Head of caudate nucleus (tissue), 42 donors: ENCODE data around the gene ACVR1B.
"Not testable (repeated sequence)": the region's sequence is repeated elsewhere in the genome, so short reads cannot be mapped to it uniquely, and the experiment has no call there.

ENCODE experiments used
- DNase-seq, 42 donors: peaks; one replicate each; pipeline versions ENCODE4 v3.0.0 to v3.0.0-alpha.2; 2020 to 2021; ENCODE audit warnings: mixed read lengths in 7 of 42
- intact Hi-C: fragments of 100-400 bp; cut with DNase I; formaldehyde crosslinking; loops from one replicate; pipeline ENCODE4 v1.15.0; 2022

Gene ACVR1B

DNA sequence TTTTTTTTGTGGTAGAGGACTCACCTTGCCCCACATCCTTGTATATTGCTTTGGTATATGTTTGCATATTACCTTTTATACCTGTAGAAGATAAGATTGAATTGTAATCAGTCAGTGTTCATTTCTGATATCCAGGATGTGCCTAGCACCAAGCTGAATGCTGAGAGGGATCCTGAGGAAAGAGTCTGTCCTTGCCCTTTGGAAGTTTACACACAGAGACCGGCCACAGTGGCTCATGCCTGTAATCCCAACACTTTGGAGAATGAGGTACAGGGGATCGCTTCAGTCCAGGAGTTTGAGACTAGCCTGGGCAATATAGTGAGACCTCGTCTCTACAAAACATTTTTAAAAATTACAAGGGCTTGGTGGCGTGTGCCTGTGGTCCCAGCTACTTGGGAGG lies 8.4 kb downstream of the ACVR1B start:
- intact Hi-C loops: no loop called here

DNA sequence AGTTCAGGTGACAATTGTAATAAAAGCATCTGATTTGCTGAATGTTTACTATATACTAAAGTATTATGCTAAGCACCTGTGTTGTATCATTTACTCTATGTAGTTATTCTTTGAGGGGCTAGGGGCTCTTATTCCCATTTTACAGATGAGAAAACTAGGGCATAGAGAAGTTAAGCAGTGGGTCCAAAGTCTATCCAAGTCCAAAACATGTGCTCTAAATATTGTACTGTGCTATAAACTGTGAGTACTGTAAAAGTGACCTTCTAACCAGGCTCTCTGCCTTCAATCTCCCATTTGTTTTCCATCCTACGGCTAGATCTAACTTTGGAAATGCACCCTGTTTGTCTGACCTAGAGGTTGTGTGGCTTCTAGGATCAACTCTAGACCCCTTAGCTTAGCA lies 9.0 kb downstream of the ACVR1B start:
- no peak for DNase-seq
- intact Hi-C loops: no loop called here

More for the DNA sequence above, 8.4 kb downstream of the ACVR1B start:
- no peak for DNase-seq

DNA sequence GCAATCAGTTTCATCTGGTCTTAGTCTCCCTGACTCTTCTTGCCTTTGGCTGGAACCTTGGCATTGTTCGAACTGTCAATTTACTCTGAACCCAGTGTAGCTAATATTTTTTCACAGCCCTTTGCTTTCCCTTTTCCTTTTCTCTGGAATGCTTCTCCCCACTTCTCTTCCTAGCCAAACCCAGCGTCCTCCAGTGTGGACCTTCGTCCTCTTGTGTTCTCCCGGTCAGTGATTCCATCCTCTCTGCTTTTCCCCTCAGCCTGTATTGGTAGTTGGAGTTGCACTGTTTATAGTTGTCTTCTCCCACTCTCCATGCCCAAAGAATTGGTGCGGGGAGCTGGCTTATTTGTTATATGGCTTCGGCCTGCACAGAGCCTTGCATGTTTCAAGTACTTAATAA lies 9.4 kb downstream of the ACVR1B start:
- intact Hi-C loops: no loop called here
- DNase-seq: no peak

DNA sequence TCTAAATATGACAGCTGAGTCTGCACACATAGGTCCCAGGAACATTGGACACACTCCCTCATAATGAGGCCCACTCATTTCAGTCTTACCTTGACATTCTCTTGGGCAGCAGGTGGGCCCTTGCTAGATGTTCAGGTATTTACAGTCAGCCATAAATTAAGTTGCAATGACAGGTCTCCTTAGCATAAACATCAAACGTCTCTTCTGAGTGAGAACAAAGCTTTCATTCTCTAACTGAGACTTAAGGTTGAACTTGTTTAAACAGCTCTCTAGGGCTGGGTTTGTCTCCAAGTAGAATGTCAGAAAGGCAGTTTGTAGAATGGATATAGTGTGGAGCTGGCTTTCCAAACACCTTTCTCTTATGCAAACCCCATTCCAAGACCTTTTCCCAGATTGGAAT lies 10.3 kb downstream of the ACVR1B start:
- intact Hi-C loops: no loop called here
- no peak for DNase-seq

DNA sequence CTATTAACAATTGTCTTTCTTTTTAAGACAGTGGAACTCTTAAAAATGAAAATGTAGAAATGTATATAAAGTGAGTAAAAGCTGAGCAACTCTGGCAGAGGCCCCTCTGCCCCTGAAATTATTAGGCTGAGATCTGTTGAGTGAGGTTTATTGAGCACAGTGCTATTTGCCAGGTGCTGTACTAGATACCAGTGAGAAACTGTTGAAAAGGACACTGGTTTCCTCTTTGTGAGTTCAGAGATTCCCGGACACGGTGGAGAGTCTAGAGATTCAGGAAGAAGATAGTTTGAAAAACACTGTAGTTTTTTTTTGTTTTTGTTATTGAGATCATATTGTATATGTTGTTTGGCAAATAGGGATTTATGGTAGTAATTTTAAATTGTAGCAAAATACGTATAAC lies 11.2 kb downstream of the ACVR1B start:
- no peak for DNase-seq
- intact Hi-C loops: no loop called here

DNA sequence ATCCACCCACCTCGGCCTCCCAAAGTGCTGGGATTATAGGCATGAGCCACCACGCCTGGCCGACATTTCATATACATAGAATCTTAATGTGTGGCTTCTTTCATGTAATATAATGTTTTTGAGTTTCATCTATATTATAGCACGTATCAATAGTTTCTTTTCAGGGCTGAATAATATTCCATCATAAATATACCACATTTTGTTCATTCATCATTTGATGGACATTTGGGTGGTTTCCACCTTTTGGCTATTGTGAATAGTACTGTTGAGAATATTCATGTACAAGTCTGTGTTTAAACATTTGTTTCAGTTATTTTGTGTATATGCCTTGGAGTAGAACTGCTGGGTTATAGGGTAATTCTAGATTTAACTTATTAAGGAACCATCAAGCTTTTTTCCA lies 12.0 kb downstream of the ACVR1B start:
- no peak for DNase-seq
- intact Hi-C loops: no loop called here

DNA sequence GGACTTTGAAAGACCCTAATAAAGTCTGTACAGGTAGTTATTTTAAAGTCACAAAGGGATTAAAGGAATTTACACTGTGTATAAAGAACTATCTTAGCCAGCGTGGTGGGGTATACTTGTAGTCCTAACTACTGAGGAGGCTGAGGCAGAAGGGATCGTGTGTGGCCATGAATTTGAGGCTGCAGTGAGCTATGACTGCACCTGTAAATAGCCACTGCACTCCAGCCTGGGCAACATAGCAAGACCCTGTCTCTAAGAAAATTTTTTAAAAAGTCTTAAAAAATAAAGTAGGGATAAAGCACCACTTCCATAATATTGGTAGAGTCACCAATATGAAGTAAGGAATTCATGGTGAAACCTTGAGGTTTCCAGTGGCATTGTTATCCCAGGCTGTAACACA lies 18.1 kb downstream of the ACVR1B start:
- intact Hi-C loops: no loop called here
- no peak for DNase-seq

DNA sequence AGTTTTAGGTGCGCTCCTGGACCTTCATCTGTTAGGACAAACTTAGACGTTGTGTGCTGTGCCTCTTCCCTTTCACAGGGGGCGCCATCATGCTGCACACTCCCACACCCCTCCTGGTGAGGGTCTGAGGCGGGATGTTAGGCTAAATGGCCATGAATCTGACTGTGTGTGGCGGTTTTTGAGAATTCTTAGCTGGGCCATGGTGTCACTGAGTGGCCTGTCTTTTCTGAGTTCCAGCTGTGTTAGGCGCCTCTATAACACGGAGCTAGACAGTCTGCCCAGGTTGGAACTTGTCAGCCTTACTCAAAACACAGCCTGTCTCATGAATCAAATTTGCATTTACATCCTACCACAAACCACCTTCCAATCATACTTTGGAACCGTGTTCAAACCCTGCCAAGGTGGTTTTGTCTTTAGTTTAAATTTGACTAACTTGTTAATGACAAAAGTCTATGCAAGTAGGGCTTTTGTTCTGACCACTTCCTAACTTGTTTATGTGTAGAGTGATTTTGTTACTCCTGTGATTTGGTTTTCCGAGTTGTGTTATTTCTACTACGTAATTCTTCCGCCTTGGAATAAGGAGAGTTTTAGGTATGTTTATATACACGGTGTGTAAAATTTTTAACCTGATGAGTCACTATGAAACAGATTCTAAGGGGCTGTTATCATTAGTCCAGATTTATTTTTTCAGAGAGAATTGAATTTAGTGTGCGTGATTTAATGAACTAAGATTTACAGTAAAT lies 19.6 kb downstream of the ACVR1B start:
- intact Hi-C loops: no loop called here
- DNase-seq: no peak

DNA sequence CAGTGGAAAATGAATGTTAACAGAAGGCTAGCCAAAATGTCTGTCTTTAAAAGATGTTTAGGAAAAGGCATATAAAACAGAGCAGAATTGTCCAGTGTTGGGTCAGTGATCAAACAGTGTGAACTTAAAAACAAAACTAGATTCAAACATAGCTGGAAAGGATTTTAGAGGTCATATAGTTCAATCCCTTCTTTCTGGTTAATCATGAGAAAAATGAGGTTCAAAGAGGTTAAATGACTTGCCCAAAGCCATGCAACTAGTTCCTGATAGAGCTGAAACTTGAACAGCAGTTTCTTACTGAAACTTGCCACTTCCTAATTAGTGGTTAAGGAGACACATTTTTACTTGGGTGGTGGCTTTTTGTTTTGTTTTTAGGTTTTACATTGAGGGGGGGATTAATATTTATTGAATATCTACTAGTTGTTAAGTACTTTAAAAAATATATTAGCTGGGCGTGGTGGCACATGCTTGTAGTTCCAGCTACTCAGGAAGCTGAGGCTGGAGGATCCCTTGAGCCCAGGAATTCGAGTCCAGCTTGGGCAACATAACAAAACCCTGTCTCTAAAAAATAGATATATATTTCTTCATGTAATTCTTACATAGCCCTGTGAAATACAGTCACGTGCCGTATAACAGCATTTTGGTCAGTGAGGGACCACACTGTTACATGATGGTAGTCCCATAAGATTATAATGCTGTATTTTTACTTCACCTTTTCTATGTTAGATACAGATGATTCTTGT lies 20.4 kb downstream of the ACVR1B start:
- intact Hi-C loops: no loop called here
- no peak for DNase-seq

DNA sequence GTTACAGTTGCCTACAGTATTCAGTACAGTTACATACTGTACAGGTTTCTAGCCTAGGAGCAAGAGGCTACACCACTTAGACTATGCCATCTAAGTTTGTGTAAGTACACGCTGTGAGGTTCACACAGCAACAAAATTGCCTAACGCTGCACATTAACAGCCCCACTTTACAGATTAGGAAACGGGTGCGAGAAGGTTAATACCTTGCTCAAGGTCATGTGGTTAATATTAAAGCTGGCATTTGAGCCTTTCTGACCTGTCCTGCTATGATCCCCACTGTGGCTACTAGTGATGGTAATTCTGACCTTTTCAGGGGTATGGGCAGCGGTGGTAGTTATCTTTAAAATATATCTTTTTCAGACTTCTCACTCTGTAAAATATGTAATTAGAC lies 20.9 kb downstream of the ACVR1B start:
- intact Hi-C loops: no loop called here
- no peak for DNase-seq

DNA sequence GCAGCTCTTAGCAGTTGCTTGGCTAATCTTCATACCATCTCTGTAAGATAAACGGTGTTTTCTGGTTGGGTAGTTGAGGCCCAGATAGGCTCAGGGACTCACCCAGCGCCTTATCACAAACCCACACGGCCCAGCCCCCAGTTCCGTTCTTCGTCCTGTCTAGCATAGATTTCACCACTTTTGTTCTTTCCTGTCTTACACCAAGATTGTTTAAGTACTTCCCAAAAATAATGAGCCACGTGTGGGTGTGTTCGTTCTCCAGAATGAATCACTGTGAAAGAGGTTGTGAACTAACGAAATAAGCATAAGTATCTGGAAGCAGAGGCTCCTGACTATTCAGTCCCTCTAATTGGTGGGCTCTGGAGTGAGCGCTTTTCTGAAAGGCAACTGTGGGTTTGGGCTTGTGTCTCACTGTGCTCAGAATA lies 21.4 kb downstream of the ACVR1B start:
- intact Hi-C loops: no loop called here
- peak; percentile 26 to 84 (median 60) for DNase-seq

DNA sequence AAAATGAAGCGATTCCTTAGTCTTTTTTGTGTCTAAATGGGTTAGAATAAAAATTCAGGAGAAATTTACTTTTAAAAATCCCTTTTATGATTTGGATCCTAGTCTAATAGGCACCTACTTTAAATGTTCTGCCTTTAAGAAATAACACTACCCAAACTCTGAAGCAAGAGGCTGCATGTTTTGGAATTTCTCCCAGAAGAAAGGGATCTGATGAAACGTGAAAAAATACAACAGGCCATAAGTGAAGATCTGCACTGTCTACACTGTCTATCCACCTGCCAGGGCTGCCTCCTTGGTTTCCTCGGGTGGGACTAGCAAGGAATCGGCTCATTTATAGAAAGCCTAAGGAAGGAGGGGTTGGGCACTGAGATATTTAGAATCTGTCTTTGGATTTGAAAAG lies 22.1 kb downstream of the ACVR1B start:
- DNase-seq: no peak
- intact Hi-C loops: no loop called here

DNA sequence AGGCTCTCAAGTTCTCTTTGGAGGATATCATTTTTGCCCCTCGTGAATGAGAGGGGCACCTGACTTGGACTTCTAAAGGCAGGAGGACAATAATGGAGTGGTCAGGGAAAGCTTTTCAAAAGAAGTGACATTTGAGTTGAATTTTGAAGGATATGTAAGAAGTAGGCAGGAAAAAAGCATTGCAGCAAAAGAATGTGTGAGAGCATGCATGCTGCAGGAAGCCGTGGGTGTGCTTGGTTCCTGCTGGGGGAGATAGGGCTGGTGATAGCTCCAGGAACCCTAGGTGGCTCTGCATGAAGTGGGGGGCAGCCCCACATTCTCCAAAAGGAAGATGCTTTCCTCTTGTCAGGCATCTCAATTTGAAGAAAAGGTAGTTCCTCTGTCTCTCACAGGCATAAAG lies 23.1 kb downstream of the ACVR1B start:
- DNase-seq: peak in 12 of 42 donors; percentile 27 to 69 (median 45)
- intact Hi-C loops: no loop called here

DNA sequence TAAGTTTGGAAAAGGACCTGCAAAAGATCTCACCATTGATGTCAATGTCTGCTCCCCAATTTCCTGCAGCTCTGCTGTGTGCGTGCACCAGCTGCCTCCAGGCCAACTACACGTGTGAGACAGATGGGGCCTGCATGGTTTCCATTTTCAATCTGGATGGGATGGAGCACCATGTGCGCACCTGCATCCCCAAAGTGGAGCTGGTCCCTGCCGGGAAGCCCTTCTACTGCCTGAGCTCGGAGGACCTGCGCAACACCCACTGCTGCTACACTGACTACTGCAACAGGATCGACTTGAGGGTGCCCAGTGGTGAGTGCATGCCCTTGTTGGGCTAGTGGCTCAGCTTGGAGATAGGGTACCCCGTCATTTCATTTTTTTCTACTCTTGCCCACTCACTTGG lies 23.7 kb downstream of the ACVR1B start:
- intact Hi-C loops: no loop called here
- no peak for DNase-seq

DNA sequence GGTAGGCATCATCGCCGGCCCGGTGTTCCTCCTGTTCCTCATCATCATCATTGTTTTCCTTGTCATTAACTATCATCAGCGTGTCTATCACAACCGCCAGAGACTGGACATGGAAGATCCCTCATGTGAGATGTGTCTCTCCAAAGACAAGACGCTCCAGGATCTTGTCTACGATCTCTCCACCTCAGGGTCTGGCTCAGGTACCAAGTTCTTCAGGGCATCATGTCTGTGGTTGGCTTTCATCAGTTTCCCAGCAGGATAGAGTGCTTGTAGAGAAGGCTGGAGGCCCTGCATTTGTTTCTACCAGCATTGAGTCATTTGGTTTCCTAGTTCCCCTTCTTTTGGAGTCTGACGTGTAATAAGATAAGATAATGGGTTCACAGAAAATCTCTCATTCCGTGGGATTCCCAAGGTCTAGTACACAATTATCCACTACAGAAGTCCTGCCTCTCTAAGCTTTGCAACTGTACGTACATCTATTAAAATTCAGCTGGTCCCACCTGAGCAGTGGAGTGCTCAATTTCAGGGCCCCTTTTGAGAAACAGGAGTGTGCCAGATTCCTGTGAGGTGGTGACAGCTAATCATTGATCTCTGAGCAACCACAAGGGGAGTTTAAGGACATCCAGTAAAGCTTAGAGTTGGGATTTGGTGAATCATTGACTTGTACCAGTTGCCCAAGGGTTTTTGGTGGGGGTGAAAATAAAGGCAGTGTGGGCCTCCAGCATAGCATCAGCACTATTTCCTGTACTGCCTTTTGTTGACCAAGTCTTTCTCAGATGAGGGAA lies 25.1 kb downstream of the ACVR1B start:
- intact Hi-C loops: no loop called here
- no peak for DNase-seq

DNA sequence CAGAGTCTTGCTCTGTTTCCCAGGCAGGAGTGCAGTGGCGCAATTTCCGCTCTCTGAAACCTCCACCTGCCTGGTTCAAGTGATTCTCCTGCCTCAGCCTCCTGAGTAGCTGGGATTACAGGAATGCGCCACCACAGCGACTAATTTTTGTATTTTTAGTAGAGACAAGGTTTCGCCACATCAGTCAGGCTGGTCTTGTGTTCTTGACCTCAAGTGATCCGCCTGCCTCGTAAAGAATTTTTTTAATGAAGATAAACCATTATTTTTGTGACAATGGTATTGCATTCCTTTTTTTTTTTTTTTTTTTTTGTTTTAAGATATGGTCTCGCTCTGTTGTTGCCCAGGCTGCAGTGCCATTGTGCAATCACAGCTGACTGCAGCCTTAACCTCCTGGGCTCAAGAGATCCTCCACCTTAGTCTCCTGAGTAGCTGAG lies 25.8 kb downstream of the ACVR1B start:
- no peak for DNase-seq
- intact Hi-C loops: no loop called here

DNA sequence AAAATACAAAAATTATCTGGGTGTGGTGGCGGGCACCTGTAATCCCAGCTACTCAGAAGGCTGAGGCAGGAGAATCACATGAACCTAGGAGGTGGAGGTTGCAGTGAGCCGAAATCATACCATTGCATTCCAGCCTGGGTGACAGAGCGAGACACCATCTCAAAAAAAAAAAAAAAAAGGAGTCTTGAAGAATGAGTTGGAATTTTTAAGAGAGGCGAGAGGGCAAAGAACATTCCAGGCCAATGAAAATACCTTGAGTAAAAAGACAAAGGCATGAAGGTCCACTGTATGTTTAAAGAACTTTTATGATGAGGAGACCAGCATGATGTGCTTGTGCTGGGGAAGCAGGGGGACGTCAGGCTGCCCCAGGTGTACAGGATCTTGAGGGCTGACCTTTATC lies 27.8 kb downstream of the ACVR1B start:
- DNase-seq, intact Hi-C loops: not testable (repeated sequence)

DNA sequence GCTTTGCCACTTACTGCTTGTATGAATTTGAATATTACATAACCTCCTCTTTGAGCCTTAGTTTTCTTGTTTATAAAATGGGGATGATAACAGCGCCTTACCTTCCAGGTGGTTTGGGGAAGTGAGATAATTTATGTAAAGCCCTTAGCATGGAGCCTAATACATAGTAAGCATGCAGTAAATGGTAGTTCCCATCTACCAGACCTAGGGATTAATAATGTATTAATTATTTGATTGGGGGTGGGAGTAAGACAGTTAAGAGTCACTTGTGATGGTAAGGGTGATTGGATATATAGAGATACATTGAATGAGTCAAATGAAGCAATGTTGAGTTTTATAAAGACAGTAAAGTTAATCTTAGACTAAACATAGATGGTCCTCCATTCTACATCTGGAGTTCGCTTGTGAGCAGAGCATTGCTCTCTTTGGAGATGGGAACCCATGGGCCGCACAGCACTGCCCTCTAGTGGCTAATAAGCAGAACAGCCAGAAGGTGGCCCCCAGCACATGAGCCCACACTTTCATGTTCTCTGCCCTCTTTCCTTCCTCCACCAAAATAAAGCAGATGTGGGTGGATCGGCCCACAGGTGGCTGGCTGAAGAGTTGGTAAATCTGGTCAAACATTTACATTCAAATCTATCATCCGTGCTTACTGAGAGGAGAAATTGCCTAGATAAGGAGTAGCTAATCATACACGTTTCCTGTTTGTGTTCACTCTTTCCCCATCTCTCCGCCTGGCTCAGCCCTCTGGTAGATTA lies 28.7 kb downstream of the ACVR1B start:
- intact Hi-C loops: loop anchor here (10.0 kb wide), 1 partner anchor 85 kb away; no protein-coding TSS in a partner anchor
- peak; percentile 38 to 89 (median 72) for DNase-seq

DNA sequence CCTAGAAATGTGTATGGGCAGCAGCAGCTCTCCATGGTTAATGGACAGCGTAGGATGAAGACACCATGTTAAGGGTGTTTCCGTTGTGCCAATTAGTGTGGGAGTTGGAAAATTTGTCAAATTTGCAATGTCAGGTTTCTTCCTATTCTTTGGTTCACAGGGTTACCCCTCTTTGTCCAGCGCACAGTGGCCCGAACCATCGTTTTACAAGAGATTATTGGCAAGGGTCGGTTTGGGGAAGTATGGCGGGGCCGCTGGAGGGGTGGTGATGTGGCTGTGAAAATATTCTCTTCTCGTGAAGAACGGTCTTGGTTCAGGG lies 29.3 kb downstream of the ACVR1B start:
- intact Hi-C loops: loop anchor here (10.0 kb wide), 1 partner anchor 86 kb away; no protein-coding TSS in a partner anchor
- no peak for DNase-seq
